ENCODE measurements around the gene LMAN2L. TPM values are rescaled to one million over a fixed set of nuclear protein-coding genes. Genes with fewer than 3 reads are reported as not detected.

The LMAN2L gene
- total RNA-seq, 1 experiment from 2014 or later, result 15.6 TPM

DNA sequence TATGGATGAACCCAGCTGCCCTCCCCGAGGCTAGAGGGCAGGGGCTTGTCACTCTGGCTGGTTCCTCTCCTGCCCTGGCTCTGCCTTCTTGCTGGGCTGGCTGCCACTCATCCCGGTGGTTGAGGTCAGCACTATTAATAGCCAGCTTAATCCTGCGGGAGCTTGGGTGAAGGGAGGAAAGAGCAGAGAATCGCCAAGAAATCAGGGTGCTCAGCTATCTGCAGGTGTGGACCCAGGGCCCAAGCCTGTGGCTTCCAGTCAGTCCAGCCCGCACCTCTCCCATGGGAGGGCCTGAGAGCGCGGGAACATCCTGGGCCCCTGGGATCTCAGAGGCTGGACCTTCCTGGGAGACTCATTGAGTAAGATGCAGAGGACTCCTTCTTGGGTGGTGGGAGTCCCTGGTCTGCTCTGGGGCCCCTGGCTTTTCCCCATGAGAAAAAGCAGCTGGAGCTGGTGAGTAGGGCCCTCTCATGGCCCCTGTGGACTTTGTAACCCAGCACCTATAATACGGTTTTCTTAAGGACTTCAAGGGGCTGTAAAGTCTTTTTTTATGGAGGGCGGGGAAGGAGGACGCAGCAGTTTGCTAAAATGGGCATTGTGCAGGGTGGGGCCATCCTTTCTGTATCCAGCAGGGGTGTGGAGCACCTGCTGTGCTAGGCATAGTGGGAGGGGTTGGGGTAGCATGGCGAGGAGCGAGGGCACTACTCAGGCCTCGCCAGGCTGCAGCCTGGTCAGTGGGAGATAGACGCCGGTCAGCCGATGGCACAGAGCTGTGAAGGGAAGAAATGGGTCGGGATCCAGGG is 48.8 kb upstream of the LMAN2L start:
- intact Hi-C loops (cut with micrococcal nuclease; ENCODE audit: unreplicated experiment), result no loop called here
- Histone ChIP-seq H4K20me1 (ENCODE audit: insufficient read depth) (no peaks in the 10 kb centered on the region), H3K9me3 (ENCODE audit: insufficient read depth, low read depth) (no peaks in the 10 kb centered on the region), H3K36me3 (ENCODE audit: low read depth) (no peaks in the 10 kb centered on the region), H3F3A (ENCODE audit: insufficient read depth, low read depth) (peaks cover 28% of the 10 kb centered on the region), H3K4me1 (replicated peaks; ENCODE audit: insufficient read depth) (peaks cover 42% of the 10 kb centered on the region), H3K4me3 (no peak overlapping the region), H3K27me3 (ENCODE audit: insufficient read depth, low read depth) (no peaks in the 10 kb centered on the region), H3K27ac (peak overlapping the region; percentile 73), H3K79me2 (ENCODE audit: low read depth) (peaks cover 39% of the 10 kb centered on the region), H2AFZ (no peak overlapping the region), H3K9me2 (ENCODE audit: insufficient read depth) (no peaks in the 10 kb centered on the region), H3K4me2 (peak overlapping the region; percentile 60)
- CTCF ChIA-PET, result interaction anchor here (0.5 to 0.6 kb wide), 2 partner anchors 14 to 15 kb away, joined by 3 to 6 read pairs; no protein-coding TSS in a partner anchor
- no peak for TF ChIP-seq EZH2 (IDR thresholded peaks at IDR 0.05; ENCODE audit: low read depth)
- TF ChIP-seq, protein P1, sequence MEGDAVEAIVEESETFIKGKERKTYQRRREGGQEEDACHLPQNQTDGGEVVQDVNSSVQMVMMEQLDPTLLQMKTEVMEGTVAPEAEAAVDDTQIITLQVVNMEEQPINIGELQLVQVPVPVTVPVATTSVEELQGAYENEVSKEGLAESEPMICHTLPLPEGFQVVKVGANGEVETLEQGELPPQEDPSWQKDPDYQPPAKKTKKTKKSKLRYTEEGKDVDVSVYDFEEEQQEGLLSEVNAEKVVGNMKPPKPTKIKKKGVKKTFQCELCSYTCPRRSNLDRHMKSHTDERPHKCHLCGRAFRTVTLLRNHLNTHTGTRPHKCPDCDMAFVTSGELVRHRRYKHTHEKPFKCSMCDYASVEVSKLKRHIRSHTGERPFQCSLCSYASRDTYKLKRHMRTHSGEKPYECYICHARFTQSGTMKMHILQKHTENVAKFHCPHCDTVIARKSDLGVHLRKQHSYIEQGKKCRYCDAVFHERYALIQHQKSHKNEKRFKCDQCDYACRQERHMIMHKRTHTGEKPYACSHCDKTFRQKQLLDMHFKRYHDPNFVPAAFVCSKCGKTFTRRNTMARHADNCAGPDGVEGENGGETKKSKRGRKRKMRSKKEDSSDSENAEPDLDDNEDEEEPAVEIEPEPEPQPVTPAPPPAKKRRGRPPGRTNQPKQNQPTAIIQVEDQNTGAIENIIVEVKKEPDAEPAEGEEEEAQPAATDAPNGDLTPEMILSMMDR (conservative IDR thresholded peaks at IDR 0.05), result no peak
- POLR2A ChIA-PET (ENCODE audit: unreplicated experiment), result interaction anchor here (0.5 kb wide), 1 partner anchor 45 kb away, joined by 10 read pairs; no protein-coding TSS in a partner anchor
- DNase-seq, result peak; percentile 51 to 67
- BruUV-seq (replicated peaks), result no TSS peak

DNA sequence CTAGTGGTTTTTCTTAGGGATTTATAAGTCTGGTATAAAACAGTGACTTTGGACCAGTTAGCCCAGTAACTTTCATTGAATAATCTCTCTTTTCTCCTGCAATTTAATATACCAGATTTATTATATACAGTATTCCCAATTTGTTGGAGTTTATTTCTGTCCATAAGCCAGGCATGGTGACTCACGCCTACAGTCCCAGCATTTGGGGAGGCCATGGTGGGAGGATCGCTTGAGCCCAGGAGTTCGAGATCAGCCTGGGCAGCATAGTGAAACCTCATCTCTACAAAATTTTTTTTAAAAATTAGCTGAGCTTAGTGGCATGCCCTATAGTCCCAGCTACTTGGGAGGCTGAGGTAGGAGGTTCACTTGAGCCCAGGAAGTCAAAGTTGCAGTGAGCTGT is 47.5 kb upstream of the LMAN2L start:
- Histone ChIP-seq H2AFZ (no peak overlapping the region), H3F3A (ENCODE audit: insufficient read depth, low read depth) (peaks cover 28% of the 10 kb centered on the region), H3K9me3 (ENCODE audit: insufficient read depth, low read depth) (no peaks in the 10 kb centered on the region), H3K4me1 (replicated peaks; ENCODE audit: insufficient read depth) (peaks cover 42% of the 10 kb centered on the region), H3K9me2 (ENCODE audit: insufficient read depth) (no peaks in the 10 kb centered on the region), H4K20me1 (ENCODE audit: insufficient read depth) (no peaks in the 10 kb centered on the region), H3K4me3 (no peak overlapping the region), H3K36me3 (ENCODE audit: low read depth) (no peaks in the 10 kb centered on the region), H3K4me2 (peak overlapping the region; percentile 60), H3K27ac (peak overlapping the region; percentile 73), H3K79me2 (ENCODE audit: low read depth) (peaks cover 39% of the 10 kb centered on the region), H3K27me3 (ENCODE audit: insufficient read depth, low read depth) (no peaks in the 10 kb centered on the region)
- ChIA-PET CTCF (interaction anchor here (0.6 to 2.6 kb wide), 3 partner anchors 13 to 630 kb away, joined by 3 to 11 read pairs (median 3); no protein-coding TSS in a partner anchor), POLR2A (ENCODE audit: unreplicated experiment) (interaction anchor here (0.6 kb wide), 1 partner anchor 58 kb away, joined by 4 read pairs; no protein-coding TSS in a partner anchor)
- BruUV-seq (replicated peaks), result no TSS peak
- TF ChIP-seq, protein P1 (conservative IDR thresholded peaks at IDR 0.05), result no peak
- TF ChIP-seq EZH2 (IDR thresholded peaks at IDR 0.05; ENCODE audit: low read depth), result no peak
- intact Hi-C loops (cut with micrococcal nuclease; ENCODE audit: unreplicated experiment), result loop anchor here (1.0 kb wide), 1 partner anchor 15 kb away; no protein-coding TSS in a partner anchor
- DNase-seq, result no peak

DNA sequence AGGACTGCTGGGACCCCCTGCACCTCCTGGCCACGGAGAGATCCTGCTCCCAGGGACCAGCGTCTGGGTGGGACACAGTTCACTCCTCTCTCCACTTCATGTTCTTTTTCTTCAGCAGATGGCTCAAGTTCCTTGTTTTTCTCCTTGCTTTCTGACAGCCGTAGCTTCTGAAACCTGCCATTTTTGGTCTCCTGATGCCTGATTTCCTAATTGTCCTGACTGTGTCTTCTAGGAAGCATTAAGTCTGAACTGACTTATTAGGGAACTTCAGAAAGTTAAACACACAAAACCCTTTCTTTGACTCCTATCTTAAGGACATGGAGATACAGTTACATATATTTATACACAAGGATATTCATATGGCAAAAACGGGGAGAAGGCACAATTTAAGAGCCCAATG is 43.5 kb upstream of the LMAN2L start:
- no peak overlapping the region for H3K4me2 ChIP-seq
- H4K20me1 ChIP-seq (ENCODE audit: insufficient read depth), result no peaks in the 10 kb centered on the region
- no peak overlapping the region for H2AFZ ChIP-seq
- intact Hi-C loops (cut with micrococcal nuclease; ENCODE audit: unreplicated experiment), result no loop called here
- H3F3A ChIP-seq (ENCODE audit: insufficient read depth, low read depth), result peaks cover 28% of the 10 kb centered on the region
- no TSS peak for BruUV-seq (replicated peaks)
- TF ChIP-seq, protein P1 (conservative IDR thresholded peaks at IDR 0.05), result no peak
- TF ChIP-seq EZH2 (IDR thresholded peaks at IDR 0.05; ENCODE audit: low read depth), result no peak
- CTCF ChIA-PET, result no interaction called here
- no peak overlapping the region for H3K27ac ChIP-seq
- H3K36me3 ChIP-seq (ENCODE audit: low read depth), result no peaks in the 10 kb centered on the region
- DNase-seq, result no peak
- peaks cover 29% of the 10 kb centered on the region for H3K79me2 ChIP-seq (ENCODE audit: low read depth)
- H3K9me3 ChIP-seq (ENCODE audit: insufficient read depth, low read depth), result no peaks in the 10 kb centered on the region
- H3K9me2 ChIP-seq (ENCODE audit: insufficient read depth), result no peaks in the 10 kb centered on the region
- H3K27me3 ChIP-seq (ENCODE audit: insufficient read depth, low read depth), result no peaks in the 10 kb centered on the region
- POLR2A ChIA-PET (ENCODE audit: unreplicated experiment), result interaction anchor here (0.6 kb wide), 1 partner anchor 19 kb away, joined by 3 read pairs; no protein-coding TSS in a partner anchor
- H3K4me1 ChIP-seq (replicated peaks; ENCODE audit: insufficient read depth), result peaks cover 32% of the 10 kb centered on the region
- H3K4me3 ChIP-seq, result no peak overlapping the region
